Fibroblast of pulmonary artery (primary cell): ENCODE measurements around the gene SDC1.

Source experiments
- DNase-seq: peaks from one replicate; pipeline ENCODE4 v3.0.0-alpha.2; 2010; ENCODE audit warnings: low read depth
- H3K4me3 ChIP-seq: replicated peaks from 2 replicates; pipeline ENCODE4 v1.5.1; 2011; ENCODE audit warnings: low read depth, mild to moderate bottlenecking, control low read depth, low read length, moderate library complexity
- CTCF ChIP-seq: IDR thresholded peaks from 2 replicates; pipeline ENCODE4 v1.5.1; 2011; ENCODE audit warnings: mild to moderate bottlenecking, control low read depth, low read length, inconsistent platforms; ENCODE audit errors: missing control alignments

Gene SDC1

GRCh38 chr2:20212871-20213503 lies 11.9 kb downstream of the SDC1 start:
- no peak for TF ChIP-seq CTCF
- H3K4me3 ChIP-seq, result no peak overlapping the region
- no peak for DNase-seq

- peak; percentile 65 for DNase-seq
- no peak for TF ChIP-seq CTCF
- no peak overlapping the region for H3K4me3 ChIP-seq
Measured at GRCh38 chr2:20212459-20212870, 12.5 kb downstream of the SDC1 start.

DNA sequence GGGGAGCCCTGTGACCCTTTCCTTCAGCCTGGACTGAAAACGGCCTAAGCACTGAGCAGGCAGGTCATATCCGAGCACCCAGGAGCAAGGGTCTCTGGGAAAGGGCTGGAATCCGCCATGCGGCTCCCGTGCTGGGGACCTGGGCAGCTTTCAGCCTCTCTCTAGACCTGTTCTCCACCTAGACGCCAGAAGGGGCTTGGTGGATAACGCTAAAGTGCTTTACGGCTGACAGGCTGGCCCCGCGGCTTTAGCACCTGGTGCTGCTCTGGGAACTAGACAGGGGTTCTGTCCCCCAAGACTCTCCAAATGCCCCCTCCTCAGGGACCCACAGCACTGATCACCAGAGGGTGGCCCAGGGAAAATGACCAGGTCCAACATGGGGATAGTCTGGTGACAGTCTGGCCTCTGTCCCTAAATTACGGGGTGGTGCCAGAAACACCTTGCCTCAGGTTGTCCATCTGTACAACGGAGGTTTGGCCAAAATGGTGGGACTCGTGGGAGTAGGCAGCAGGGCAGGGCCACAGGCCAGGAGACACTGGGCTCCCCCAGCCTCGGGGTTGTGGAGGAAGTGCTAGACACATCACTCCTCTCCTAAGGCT lies 13.0 kb downstream of the SDC1 start:
- no peak for TF ChIP-seq CTCF
- H3K4me3 ChIP-seq, result no peak overlapping the region
- DNase-seq, result no peak

- no peak for TF ChIP-seq CTCF
- H3K4me3 ChIP-seq, result no peak overlapping the region
- DNase-seq, result no peak
Measured at GRCh38 chr2:20211420-20211819, 13.5 kb downstream of the SDC1 start.

DNA sequence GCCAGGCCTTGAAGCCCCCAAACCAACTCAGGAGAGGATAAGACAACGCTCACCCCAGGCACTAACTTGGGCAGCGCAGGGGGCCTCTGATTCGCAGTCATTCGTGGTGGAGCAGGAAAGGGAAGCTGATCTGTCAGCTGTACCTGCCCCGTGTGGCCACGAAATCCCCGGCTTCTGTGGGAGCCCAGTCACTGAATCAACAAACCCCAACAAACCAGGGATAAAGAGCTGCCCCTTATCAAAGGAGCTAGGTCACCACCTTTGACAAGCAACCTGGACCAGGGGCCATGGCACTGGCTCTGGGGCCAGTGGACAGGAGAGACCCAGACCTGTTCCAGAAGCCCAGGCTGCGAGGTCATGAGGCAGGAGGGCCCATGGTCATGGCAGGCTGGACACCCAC lies 14.5 kb downstream of the SDC1 start:
- DNase-seq, result no peak
- no peak for TF ChIP-seq CTCF
- no peak overlapping the region for H3K4me3 ChIP-seq

DNA sequence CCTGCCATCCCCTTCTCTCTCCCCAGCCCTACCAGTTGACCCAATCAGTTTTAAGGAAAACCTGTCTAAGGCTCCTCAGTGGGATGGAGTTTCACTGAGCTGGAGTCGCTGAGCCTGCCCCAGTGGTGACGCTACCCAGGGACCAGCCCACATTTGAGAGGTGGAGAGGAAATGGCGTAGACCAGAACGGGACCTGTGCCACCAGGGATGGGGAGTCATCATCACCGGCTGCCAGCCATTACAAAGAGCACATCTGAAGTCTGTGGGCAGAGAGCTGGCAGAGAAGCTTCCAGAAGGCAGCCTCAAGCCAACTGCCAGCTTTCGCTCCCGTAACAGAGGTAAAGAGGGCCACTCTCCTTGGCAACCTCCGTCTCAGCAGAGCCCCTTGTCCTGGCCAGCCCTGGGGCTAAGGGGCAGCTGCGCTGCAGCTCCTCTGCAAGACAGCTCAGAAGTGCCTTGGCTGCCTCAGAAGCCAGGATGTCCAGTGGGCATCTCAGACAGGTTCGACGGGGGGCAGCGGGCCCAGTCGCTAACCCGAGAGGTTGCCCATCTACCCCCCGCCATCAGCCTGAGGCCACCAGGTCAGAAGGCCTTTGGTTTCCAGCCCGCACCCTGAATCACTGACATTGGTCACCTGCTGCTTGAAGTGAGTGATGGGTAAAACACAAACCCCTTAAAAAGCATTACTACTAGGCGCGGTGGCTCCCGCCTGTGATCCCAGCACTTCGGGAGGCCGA lies 15.4 kb downstream of the SDC1 start:
- no peak for TF ChIP-seq CTCF
- H3K4me3 ChIP-seq, result no peak overlapping the region
- DNase-seq, result no peak
